Muscle layer of colon (tissue), 2 donors: ENCODE measurements around the gene SH2B2.

Experiments
- H3K27ac ChIP-seq: one replicate; pipeline ENCODE4 v1.7.0; 2013; ENCODE audit warnings: low read depth, mild to moderate bottlenecking, low read length, moderate library complexity
- H3K27me3 ChIP-seq, 2 donors: one replicate each; pipeline ENCODE4 v1.7.0; 2013; ENCODE audit warnings: low read length in 2 of 2, mild to moderate bottlenecking in 2 of 2; ENCODE audit not compliant: insufficient read depth in 2 of 2, control insufficient read depth in 1 of 2
- H3K36me3 ChIP-seq: one replicate; pipeline ENCODE4 v1.7.0; 2013; ENCODE audit warnings: mild to moderate bottlenecking, low read length; ENCODE audit not compliant: insufficient read depth
- H3K4me1 ChIP-seq: one replicate; pipeline ENCODE4 v1.7.0; 2013; ENCODE audit warnings: mild to moderate bottlenecking, low read length; ENCODE audit not compliant: insufficient read depth
- H3K4me3 ChIP-seq, 2 donors: one replicate each; pipeline ENCODE4 v1.7.0; 2013; ENCODE audit warnings: low read length in 2 of 2, low read depth in 1 of 2, mild to moderate bottlenecking in 1 of 2, moderate library complexity in 1 of 2
- H3K9ac ChIP-seq: one replicate; pipeline ENCODE4 v1.7.0; 2013; ENCODE audit warnings: low read length
- H3K9me3 ChIP-seq: one replicate; pipeline ENCODE4 v1.7.0; 2013; ENCODE audit warnings: mild to moderate bottlenecking, low read length
- donor health status: abdominal sarcoma.
- donor health status: Adenocarcinoma of cecum.

SH2B2 gene

GRCh38 chr7:102254521-102254920 is 32.1 kb upstream of the SH2B2 start:
- Histone ChIP-seq H3K27ac (no peak overlapping the region), H3K9me3 (no peaks in the 10 kb centered on the region), H3K27me3 (no peaks in the 10 kb centered on the region), H3K4me1 (no peaks in the 10 kb centered on the region), H3K36me3 (peaks cover 9% of the 10 kb centered on the region), H3K9ac (no peak overlapping the region), H3K4me3 (no peak overlapping the region)

- Histone ChIP-seq H3K4me1 (no peaks in the 10 kb centered on the region), H3K27me3 (no peaks in the 10 kb centered on the region), H3K9me3 (no peaks in the 10 kb centered on the region), H3K27ac (no peak overlapping the region), H3K9ac (no peak overlapping the region), H3K4me3 (no peak overlapping the region), H3K36me3 (no peaks in the 10 kb centered on the region)
These were observed 31.2 kb upstream of the SH2B2 start for GRCh38 chr7:102255501-102255900.

GRCh38 chr7:102255916-102256315 is 30.8 kb upstream of the SH2B2 start:
- Histone ChIP-seq H3K9me3 (no peaks in the 10 kb centered on the region), H3K9ac (no peak overlapping the region), H3K36me3 (no peaks in the 10 kb centered on the region), H3K27me3 (no peaks in the 10 kb centered on the region), H3K4me3 (no peak overlapping the region), H3K27ac (no peak overlapping the region), H3K4me1 (peaks cover 3% of the 10 kb centered on the region)

GRCh38 chr7:102258073-102258748 is 28.5 kb upstream of the SH2B2 start:
- Histone ChIP-seq H3K27me3 (no peaks in the 10 kb centered on the region), H3K27ac (no peak overlapping the region), H3K4me3 (no peak overlapping the region), H3K9ac (no peak overlapping the region), H3K36me3 (no peaks in the 10 kb centered on the region), H3K9me3 (no peaks in the 10 kb centered on the region), H3K4me1 (peaks cover 4% of the 10 kb centered on the region)

- Histone ChIP-seq H3K4me3 (no peak overlapping the region), H3K9ac (no peak overlapping the region), H3K27ac (no peak overlapping the region), H3K4me1 (peaks cover 4% of the 10 kb centered on the region), H3K27me3 (no peaks in the 10 kb centered on the region), H3K36me3 (no peaks in the 10 kb centered on the region), H3K9me3 (no peaks in the 10 kb centered on the region)
These were observed 27.9 kb upstream of the SH2B2 start for GRCh38 chr7:102258749-102259107.

- Histone ChIP-seq H3K4me3 (no peak overlapping the region), H3K9ac (no peak overlapping the region), H3K27ac (no peak overlapping the region), H3K4me1 (peaks cover 4% of the 10 kb centered on the region), H3K27me3 (no peaks in the 10 kb centered on the region), H3K9me3 (no peaks in the 10 kb centered on the region), H3K36me3 (no peaks in the 10 kb centered on the region)
These were observed 25.8 kb upstream of the SH2B2 start for GRCh38 chr7:102260856-102261255.

GRCh38 chr7:102261451-102261850 is 25.2 kb upstream of the SH2B2 start:
- Histone ChIP-seq H3K4me1 (peaks cover 4% of the 10 kb centered on the region), H3K36me3 (no peaks in the 10 kb centered on the region), H3K27me3 (no peaks in the 10 kb centered on the region), H3K4me3 (no peak overlapping the region), H3K9ac (no peak overlapping the region), H3K27ac (no peak overlapping the region), H3K9me3 (no peaks in the 10 kb centered on the region)

GRCh38 chr7:102262546-102262945 is 24.1 kb upstream of the SH2B2 start:
- no peak overlapping the region for H3K9ac ChIP-seq
- no peak overlapping the region for H3K4me3 ChIP-seq
- H3K9me3 ChIP-seq, result no peaks in the 10 kb centered on the region
- H3K27ac ChIP-seq, result no peak overlapping the region
- no peaks in the 10 kb centered on the region for H3K36me3 ChIP-seq
- H3K4me1 ChIP-seq, result peaks cover 4% of the 10 kb centered on the region
- H3K27me3 ChIP-seq, result no peaks in the 10 kb centered on the region

- Histone ChIP-seq H3K27me3 (no peaks in the 10 kb centered on the region), H3K4me3 (no peak overlapping the region), H3K27ac (no peak overlapping the region), H3K36me3 (no peaks in the 10 kb centered on the region), H3K9me3 (no peaks in the 10 kb centered on the region), H3K4me1 (peaks cover 4% of the 10 kb centered on the region), H3K9ac (no peak overlapping the region)
These were observed 22.2 kb upstream of the SH2B2 start for GRCh38 chr7:102264367-102264891.

GRCh38 chr7:102266541-102266940 is 20.1 kb upstream of the SH2B2 start:
- no peaks in the 10 kb centered on the region for H3K9me3 ChIP-seq
- H3K4me3 ChIP-seq, result no peak overlapping the region
- no peaks in the 10 kb centered on the region for H3K36me3 ChIP-seq
- H3K4me1 ChIP-seq, result no peaks in the 10 kb centered on the region
- H3K27me3 ChIP-seq, result no peaks in the 10 kb centered on the region
- no peak overlapping the region for H3K27ac ChIP-seq
- H3K9ac ChIP-seq, result no peak overlapping the region

- H3K36me3 ChIP-seq, result no peaks in the 10 kb centered on the region
- H3K9me3 ChIP-seq, result no peaks in the 10 kb centered on the region
- H3K27ac ChIP-seq, result no peak overlapping the region
- H3K4me3 ChIP-seq, result no peak overlapping the region
- H3K27me3 ChIP-seq, result no peaks in the 10 kb centered on the region
- no peaks in the 10 kb centered on the region for H3K4me1 ChIP-seq
- H3K9ac ChIP-seq, result no peak overlapping the region
These were observed 18.0 kb upstream of the SH2B2 start for GRCh38 chr7:102268635-102269034.

GRCh38 chr7:102270178-102270887 is 16.3 kb upstream of the SH2B2 start:
- H3K36me3 ChIP-seq, result peaks cover 3% of the 10 kb centered on the region
- H3K27ac ChIP-seq, result no peak overlapping the region
- no peak overlapping the region for H3K4me3 ChIP-seq
- no peaks in the 10 kb centered on the region for H3K4me1 ChIP-seq
- H3K27me3 ChIP-seq, result no peaks in the 10 kb centered on the region
- H3K9me3 ChIP-seq, result no peaks in the 10 kb centered on the region
- no peak overlapping the region for H3K9ac ChIP-seq
